ENCODE measurements around the gene MYH14. TPM values are rescaled to one million over a fixed set of nuclear protein-coding genes. Genes with fewer than 3 reads are reported as not detected.

MYH14 gene
- total RNA-seq, 4 donors from 2014 or later: 103 to 174 (median 141) TPM

- Histone ChIP-seq H3K27ac (no peak overlapping the region), H3K4me1 (no peaks in the 10 kb centered on the region), H3K9me3 (no peaks in the 10 kb centered on the region), H3K4me3 (no peak overlapping the region), H3K27me3 (no peaks in the 10 kb centered on the region), H3K36me3 (peaks cover 5 to 78% of the 10 kb centered on the region in 2 donors)
- TF ChIP-seq, protein P1, sequence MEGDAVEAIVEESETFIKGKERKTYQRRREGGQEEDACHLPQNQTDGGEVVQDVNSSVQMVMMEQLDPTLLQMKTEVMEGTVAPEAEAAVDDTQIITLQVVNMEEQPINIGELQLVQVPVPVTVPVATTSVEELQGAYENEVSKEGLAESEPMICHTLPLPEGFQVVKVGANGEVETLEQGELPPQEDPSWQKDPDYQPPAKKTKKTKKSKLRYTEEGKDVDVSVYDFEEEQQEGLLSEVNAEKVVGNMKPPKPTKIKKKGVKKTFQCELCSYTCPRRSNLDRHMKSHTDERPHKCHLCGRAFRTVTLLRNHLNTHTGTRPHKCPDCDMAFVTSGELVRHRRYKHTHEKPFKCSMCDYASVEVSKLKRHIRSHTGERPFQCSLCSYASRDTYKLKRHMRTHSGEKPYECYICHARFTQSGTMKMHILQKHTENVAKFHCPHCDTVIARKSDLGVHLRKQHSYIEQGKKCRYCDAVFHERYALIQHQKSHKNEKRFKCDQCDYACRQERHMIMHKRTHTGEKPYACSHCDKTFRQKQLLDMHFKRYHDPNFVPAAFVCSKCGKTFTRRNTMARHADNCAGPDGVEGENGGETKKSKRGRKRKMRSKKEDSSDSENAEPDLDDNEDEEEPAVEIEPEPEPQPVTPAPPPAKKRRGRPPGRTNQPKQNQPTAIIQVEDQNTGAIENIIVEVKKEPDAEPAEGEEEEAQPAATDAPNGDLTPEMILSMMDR (IDR thresholded peaks at IDR 0.05 in 4 of 5, conservative IDR thresholded peaks at IDR 0.05 in 1 of 5): peak; percentile 28 to 62 (median 51)
- no peak for TF ChIP-seq POLR2A (IDR thresholded peaks at IDR 0.05)
- intact Hi-C loops (cut with DNase I; ENCODE audit: low total_unique reads): no loop called here
- in situ Hi-C loops (cut with MboI; ENCODE audit: low sequenced_read_pairs in 4 of 4): loop anchor here in 3 of 4 donors (25.0 kb wide), 1 partner anchor 90 kb away; the partner anchor contains the start of gene IZUMO2 (in 3 of the 3)
- DNase-seq (no peak), ATAC-seq (no peak)
Observed at GRCh38 chr19:50252111-50252886, 48.9 kb downstream of the MYH14 start.

DNA sequence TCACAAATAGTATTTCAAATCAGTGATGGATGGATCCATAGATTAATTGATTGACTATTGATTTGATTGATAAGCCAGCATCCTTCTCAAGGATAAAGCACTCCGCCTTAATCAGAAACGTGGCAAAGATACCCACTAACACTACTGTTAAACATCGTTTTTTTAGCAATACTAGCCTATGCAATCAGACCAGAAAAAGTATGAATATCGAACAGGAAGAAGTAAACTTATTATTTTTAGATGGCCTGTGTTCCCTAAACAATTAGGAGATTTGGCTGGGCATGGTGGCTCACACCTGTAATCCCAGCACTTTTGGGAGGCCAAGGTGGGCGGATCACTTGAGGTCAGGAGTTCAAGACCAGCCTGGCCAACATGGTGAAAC is 49.5 kb downstream of the MYH14 start:
- no peaks in the 10 kb centered on the region for H3K9me3 ChIP-seq
- H3K27me3 ChIP-seq: no peaks in the 10 kb centered on the region
- intact Hi-C loops (cut with DNase I; ENCODE audit: low total_unique reads): no loop called here
- no peak for DNase-seq
- H3K4me1 ChIP-seq: no peaks in the 10 kb centered on the region
- H3K4me3 ChIP-seq: no peak overlapping the region
- TF ChIP-seq POLR2A (IDR thresholded peaks at IDR 0.05): no peak
- TF ChIP-seq, protein P1 (IDR thresholded peaks at IDR 0.05 in 4 of 5, conservative IDR thresholded peaks at IDR 0.05 in 1 of 5): no peak
- no peak for ATAC-seq
- no peak overlapping the region for H3K27ac ChIP-seq
- in situ Hi-C loops (cut with MboI; ENCODE audit: low sequenced_read_pairs in 4 of 4): loop anchor here in 3 of 4 donors (25.0 kb wide), 1 partner anchor 91 kb away; the partner anchor contains the start of gene IZUMO2 (in 3 of the 3)
- peaks cover 5 to 83% of the 10 kb centered on the region in 2 donors for H3K36me3 ChIP-seq

GRCh38 chr19:50255115-50255514 is 51.7 kb downstream of the MYH14 start:
- H3K27me3 ChIP-seq: no peaks in the 10 kb centered on the region
- H3K9me3 ChIP-seq: no peaks in the 10 kb centered on the region
- DNase-seq: no peak
- peaks cover 5 to 85% of the 10 kb centered on the region in 2 donors for H3K36me3 ChIP-seq
- in situ Hi-C loops (cut with MboI; ENCODE audit: low sequenced_read_pairs in 4 of 4): loop anchor here in 3 of 4 donors (25.0 kb wide), 1 partner anchor 93 kb away; the partner anchor contains the start of gene IZUMO2 (in 3 of the 3)
- H3K27ac ChIP-seq: no peak overlapping the region
- TF ChIP-seq, protein P1 (IDR thresholded peaks at IDR 0.05 in 4 of 5, conservative IDR thresholded peaks at IDR 0.05 in 1 of 5): no peak
- no peak for TF ChIP-seq POLR2A (IDR thresholded peaks at IDR 0.05)
- intact Hi-C loops (cut with DNase I; ENCODE audit: low total_unique reads): loop anchor here (5.0 kb wide), 1 partner anchor 93 kb away; the partner anchor contains the start of gene IZUMO2
- no peak overlapping the region for H3K4me3 ChIP-seq
- no peaks in the 10 kb centered on the region for H3K4me1 ChIP-seq
- no peak for ATAC-seq

- Histone ChIP-seq H3K4me3 (no peak overlapping the region), H3K4me1 (no peaks in the 10 kb centered on the region), H3K27me3 (no peaks in the 10 kb centered on the region), H3K36me3 (peaks cover 5 to 75% of the 10 kb centered on the region in 2 donors), H3K9me3 (no peaks in the 10 kb centered on the region), H3K27ac (no peak overlapping the region)
- DNase-seq (no peak), ATAC-seq (no peak)
- TF ChIP-seq POLR2A (IDR thresholded peaks at IDR 0.05): no peak
- TF ChIP-seq, protein P1 (IDR thresholded peaks at IDR 0.05 in 4 of 5, conservative IDR thresholded peaks at IDR 0.05 in 1 of 5): no peak
- intact Hi-C loops (cut with DNase I; ENCODE audit: low total_unique reads): loop anchor here (5.0 kb wide), 1 partner anchor 95 kb away; the partner anchor contains the start of gene IZUMO2
- in situ Hi-C loops (cut with MboI; ENCODE audit: low sequenced_read_pairs in 4 of 4): loop anchor here in 3 of 4 donors (25.0 kb wide), 1 partner anchor 95 kb away; the partner anchor contains the start of gene IZUMO2 (in 3 of the 3)
Observed at GRCh38 chr19:50257141-50257540, 53.7 kb downstream of the MYH14 start.
